ENCODE measurements around the gene PALD1.
A peak's percentile ranks its signal among the peaks of the same experiment; 100 is the strongest.

Gene PALD1

GRCh38 chr10:70461397-70462348 lies 16.9 kb upstream of the PALD1 start:
- peak; percentile 95 for TF ChIP-seq CTCF (IDR thresholded peaks at IDR 0.05; ENCODE audit: low read depth, low read length, missing control alignments)
- peak; percentile 56 for DNase-seq
- H3K4me3 ChIP-seq (ENCODE audit: low read depth, low read length): no peak overlapping the region
- no peak overlapping the region for H3K27ac ChIP-seq
- no peaks in the 10 kb centered on the region for H3K36me3 ChIP-seq (replicated peaks)
- peaks cover 1% of the 10 kb centered on the region for H3K27me3 ChIP-seq (replicated peaks)
- in situ Hi-C loops (cut with HindIII; ENCODE audit: low pct_ligation_motif_present, low sequenced_read_pairs): no loop called here

GRCh38 chr10:70462349-70462984 lies 16.1 kb upstream of the PALD1 start:
- no peak overlapping the region for H3K27ac ChIP-seq
- TF ChIP-seq CTCF (IDR thresholded peaks at IDR 0.05; ENCODE audit: low read depth, low read length, missing control alignments): no peak
- H3K4me3 ChIP-seq (ENCODE audit: low read depth, low read length): no peak overlapping the region
- no peaks in the 10 kb centered on the region for H3K36me3 ChIP-seq (replicated peaks)
- peaks cover 3% of the 10 kb centered on the region for H3K27me3 ChIP-seq (replicated peaks)
- in situ Hi-C loops (cut with HindIII; ENCODE audit: low pct_ligation_motif_present, low sequenced_read_pairs): no loop called here
- DNase-seq: no peak

- H3K4me3 ChIP-seq (ENCODE audit: low read depth, low read length): no peak overlapping the region
- in situ Hi-C loops (cut with HindIII; ENCODE audit: low pct_ligation_motif_present, low sequenced_read_pairs): no loop called here
- no peaks in the 10 kb centered on the region for H3K36me3 ChIP-seq (replicated peaks)
- H3K27me3 ChIP-seq (replicated peaks): peaks cover 7% of the 10 kb centered on the region
- no peak for DNase-seq
- TF ChIP-seq CTCF (IDR thresholded peaks at IDR 0.05; ENCODE audit: low read depth, low read length, missing control alignments): no peak
- H3K27ac ChIP-seq: no peak overlapping the region
These were observed 13.3 kb upstream of the PALD1 start for GRCh38 chr10:70465278-70465677.

GRCh38 chr10:70465832-70466231 lies 12.7 kb upstream of the PALD1 start:
- TF ChIP-seq CTCF (IDR thresholded peaks at IDR 0.05; ENCODE audit: low read depth, low read length, missing control alignments): no peak
- in situ Hi-C loops (cut with HindIII; ENCODE audit: low pct_ligation_motif_present, low sequenced_read_pairs): no loop called here
- no peaks in the 10 kb centered on the region for H3K36me3 ChIP-seq (replicated peaks)
- DNase-seq: no peak
- no peak overlapping the region for H3K27ac ChIP-seq
- no peak overlapping the region for H3K4me3 ChIP-seq (ENCODE audit: low read depth, low read length)
- H3K27me3 ChIP-seq (replicated peaks): peaks cover 7% of the 10 kb centered on the region

GRCh38 chr10:70466951-70467350 lies 11.6 kb upstream of the PALD1 start:
- Histone ChIP-seq H3K27me3 (replicated peaks) (peaks cover 7% of the 10 kb centered on the region), H3K4me3 (ENCODE audit: low read depth, low read length) (no peak overlapping the region), H3K27ac (no peak overlapping the region), H3K36me3 (replicated peaks) (no peaks in the 10 kb centered on the region)
- no peak for DNase-seq
- TF ChIP-seq CTCF (IDR thresholded peaks at IDR 0.05; ENCODE audit: low read depth, low read length, missing control alignments): no peak
- in situ Hi-C loops (cut with HindIII; ENCODE audit: low pct_ligation_motif_present, low sequenced_read_pairs): no loop called here

Measured in brain microvascular endothelial cell (primary cell).